ENCODE results near the gene TIMM21.

The TIMM21 gene

DNA sequence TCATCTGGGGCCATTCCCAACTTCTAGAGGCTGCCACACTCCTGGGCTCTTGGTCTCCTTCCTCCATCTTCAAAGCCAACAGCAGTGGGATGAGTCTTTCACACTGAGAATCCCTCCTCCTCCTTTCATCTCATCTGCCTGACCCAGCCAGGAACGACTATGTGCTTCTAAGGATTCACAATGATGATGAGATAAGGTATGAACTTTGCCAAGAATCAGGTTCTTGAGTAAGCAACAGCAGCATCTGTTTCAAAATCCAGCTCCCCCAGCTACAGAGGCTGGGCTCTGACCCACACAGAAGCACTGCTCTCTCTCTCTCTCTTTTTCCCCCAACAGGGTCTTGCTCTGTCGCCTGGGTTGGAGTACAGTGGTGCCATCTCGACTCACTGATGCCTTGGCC is 46.4 kb downstream of the TIMM21 start:
- DNase-seq (ENCODE audit: insufficient read length) = no peak
- TF ChIP-seq POLR2AphosphoS5 (IDR thresholded peaks at IDR 0.05; ENCODE audit: low read depth, low read length) = no peak
- no peak for TF ChIP-seq TAF1 (IDR thresholded peaks at IDR 0.05; ENCODE audit: borderline replicate concordance, low read depth, low read length)
- no peak for TF ChIP-seq POLR2A (IDR thresholded peaks at IDR 0.05; ENCODE audit: low read depth, low read length)
- FAIRE-seq = no peak

- peak; percentile 87 for FAIRE-seq
- TF ChIP-seq TAF1 (IDR thresholded peaks at IDR 0.05; ENCODE audit: borderline replicate concordance, low read depth, low read length) = no peak
- TF ChIP-seq POLR2AphosphoS5 (IDR thresholded peaks at IDR 0.05; ENCODE audit: low read depth, low read length) = no peak
- TF ChIP-seq POLR2A (IDR thresholded peaks at IDR 0.05; ENCODE audit: low read depth, low read length) = no peak
Observed at GRCh38 chr18:74196220-74197119, 48.1 kb downstream of the TIMM21 start.

GRCh38 chr18:74197705-74198341 is 49.5 kb downstream of the TIMM21 start:
- no peak for TF ChIP-seq TAF1 (IDR thresholded peaks at IDR 0.05; ENCODE audit: borderline replicate concordance, low read depth, low read length)
- TF ChIP-seq POLR2A (IDR thresholded peaks at IDR 0.05; ENCODE audit: low read depth, low read length) = no peak
- TF ChIP-seq POLR2AphosphoS5 (IDR thresholded peaks at IDR 0.05; ENCODE audit: low read depth, low read length) = no peak
- no peak for FAIRE-seq
- no peak for DNase-seq (ENCODE audit: insufficient read length)

More at GRCh38 chr18:74196220-74197119, 48.1 kb downstream of the TIMM21 start:
- DNase-seq (ENCODE audit: insufficient read length) = peak; percentile 48

DNA sequence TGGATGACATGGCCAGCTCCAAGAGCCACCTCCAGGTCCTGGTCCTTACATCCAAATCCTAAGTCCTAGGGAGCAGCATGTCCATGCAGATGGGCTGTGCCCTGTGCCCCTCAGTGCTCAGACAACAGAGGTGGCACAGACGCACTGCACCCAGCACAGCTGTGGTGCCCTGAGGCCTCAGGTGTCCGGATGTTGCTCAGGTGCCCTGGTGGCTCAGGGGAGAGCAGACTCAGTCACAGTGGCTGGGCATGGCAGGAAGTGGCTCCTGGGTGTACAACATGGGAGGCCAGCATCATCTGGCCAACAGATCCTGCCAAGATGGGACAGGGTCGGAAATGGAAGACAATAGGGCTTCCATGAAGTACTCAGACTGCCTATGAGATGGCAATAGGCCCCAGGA is 50.1 kb downstream of the TIMM21 start:
- no peak for TF ChIP-seq TAF1 (IDR thresholded peaks at IDR 0.05; ENCODE audit: borderline replicate concordance, low read depth, low read length)
- no peak for TF ChIP-seq POLR2AphosphoS5 (IDR thresholded peaks at IDR 0.05; ENCODE audit: low read depth, low read length)
- no peak for TF ChIP-seq POLR2A (IDR thresholded peaks at IDR 0.05; ENCODE audit: low read depth, low read length)

DNA sequence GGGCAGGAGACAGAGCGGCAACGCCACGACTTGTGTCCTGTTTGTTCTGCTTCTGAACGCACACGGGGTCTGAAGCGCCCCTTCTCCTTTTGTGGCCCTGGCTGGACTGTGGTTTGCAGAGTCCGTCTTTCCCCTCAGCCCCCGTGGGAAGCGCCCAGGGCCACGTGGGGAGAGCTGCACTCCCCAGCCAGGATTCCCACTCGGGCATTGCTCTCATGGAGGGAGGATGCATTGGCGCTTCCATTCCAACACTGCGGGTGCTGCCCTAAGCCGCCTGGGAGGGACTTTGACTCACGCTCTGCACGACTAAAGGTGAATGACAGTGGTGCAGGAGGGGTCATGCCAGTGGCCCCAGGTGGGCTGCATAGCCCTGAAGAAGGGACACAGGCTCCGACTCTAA is 52.5 kb downstream of the TIMM21 start:
- no peak for DNase-seq (ENCODE audit: insufficient read length)
- no peak for FAIRE-seq
- no peak for TF ChIP-seq POLR2AphosphoS5 (IDR thresholded peaks at IDR 0.05; ENCODE audit: low read depth, low read length)
- TF ChIP-seq POLR2A (IDR thresholded peaks at IDR 0.05; ENCODE audit: low read depth, low read length) = no peak
- no peak for TF ChIP-seq TAF1 (IDR thresholded peaks at IDR 0.05; ENCODE audit: borderline replicate concordance, low read depth, low read length)

More for the DNA sequence above, 50.1 kb downstream of the TIMM21 start:
- FAIRE-seq = no peak
- DNase-seq (ENCODE audit: insufficient read length) = no peak

- FAIRE-seq (no peak), DNase-seq (ENCODE audit: insufficient read length) (no peak)
- TF ChIP-seq TAF1 (IDR thresholded peaks at IDR 0.05; ENCODE audit: borderline replicate concordance, low read depth, low read length) (no peak), POLR2AphosphoS5 (IDR thresholded peaks at IDR 0.05; ENCODE audit: low read depth, low read length) (no peak), POLR2A (IDR thresholded peaks at IDR 0.05; ENCODE audit: low read depth, low read length) (no peak)
Observed at GRCh38 chr18:74203811-74204210, 55.5 kb downstream of the TIMM21 start.

DNA sequence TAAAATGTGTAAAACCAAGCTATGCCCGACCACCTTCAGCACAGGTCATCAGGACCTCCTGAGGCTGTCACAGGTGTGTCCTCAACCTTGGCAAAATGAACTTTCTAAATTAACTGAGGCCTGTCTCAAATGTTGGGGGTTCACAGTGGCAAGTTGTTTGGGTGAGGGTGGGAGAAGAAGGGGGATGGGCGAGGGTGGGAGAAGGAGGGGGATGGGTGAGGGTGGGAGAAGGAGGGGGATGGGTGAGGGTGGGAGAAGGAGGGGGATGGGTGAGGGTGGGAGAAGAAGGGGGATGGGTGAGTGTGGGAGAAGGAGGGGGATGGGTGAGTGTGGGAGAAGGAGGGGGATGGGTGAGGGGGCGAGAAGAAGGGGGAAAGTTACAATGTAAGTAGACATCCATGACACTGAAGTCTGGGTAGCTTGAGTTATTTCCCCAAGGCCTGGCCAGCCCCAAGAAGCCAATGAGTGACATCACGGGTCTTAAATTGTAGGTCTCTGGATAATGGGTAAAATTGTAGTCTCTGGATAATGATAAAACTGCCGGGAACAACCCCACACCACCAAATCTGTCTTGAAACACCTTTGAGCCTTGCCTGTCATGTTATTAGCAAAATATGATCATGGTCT is 56.3 kb downstream of the TIMM21 start:
- DNase-seq (ENCODE audit: insufficient read length) (no peak), FAIRE-seq (peak; percentile 82)
- TF ChIP-seq POLR2AphosphoS5 (IDR thresholded peaks at IDR 0.05; ENCODE audit: low read depth, low read length) (no peak), POLR2A (IDR thresholded peaks at IDR 0.05; ENCODE audit: low read depth, low read length) (no peak), TAF1 (IDR thresholded peaks at IDR 0.05; ENCODE audit: borderline replicate concordance, low read depth, low read length) (no peak)
